ENCODE results near the gene NEK8. TPM values are rescaled to one million over a fixed set of nuclear protein-coding genes. Genes with fewer than 3 reads are reported as not detected.

Gene NEK8
- total RNA-seq, 2 experiments from 2014 or later: 4.8 to 5.6 TPM

GRCh38 chr17:28743243-28744103 is 14.9 kb downstream of the NEK8 start, which contains the start of gene TRAF4:
TRAF4 (plus strand) TSS chr17:28744011; CDS start chr17:28744113, 102 bp downstream.
- peak; percentile 90 for DNase-seq
- no peaks in the 10 kb centered on the region for H3K27me3 Mint-ChIP-seq
- peak within 1 kb of the TSS; percentile 92 for H3K4me3 Mint-ChIP-seq
- H3K9me3 Mint-ChIP-seq: peaks cover 4% of the 10 kb centered on the region
- H3K36me3 Mint-ChIP-seq: peaks cover 64% of the 10 kb centered on the region
- H3K4me1 Mint-ChIP-seq: peaks cover 38% of the 10 kb centered on the region
- H3K27ac Mint-ChIP-seq: peak within 1 kb of the TSS; percentile 92

- Mint-ChIP-seq H3K27ac (peak overlapping the region; percentile 92), H3K4me3 (peak overlapping the region; percentile 92), H3K36me3 (peaks cover 64% of the 10 kb centered on the region), H3K4me1 (peaks cover 40% of the 10 kb centered on the region), H3K9me3 (peaks cover 4% of the 10 kb centered on the region), H3K27me3 (no peaks in the 10 kb centered on the region)
- DNase-seq: peak; percentile 65
Measured at GRCh38 chr17:28744104-28744971, 15.8 kb downstream of the NEK8 start.

GRCh38 chr17:28744972-28745785 is 16.6 kb downstream of the NEK8 start:
- peaks cover 39% of the 10 kb centered on the region for H3K4me1 Mint-ChIP-seq
- no peaks in the 10 kb centered on the region for H3K27me3 Mint-ChIP-seq
- peak overlapping the region; percentile 92 for H3K4me3 Mint-ChIP-seq
- peaks cover 1% of the 10 kb centered on the region for H3K9me3 Mint-ChIP-seq
- peak; percentile 46 for DNase-seq
- peaks cover 58% of the 10 kb centered on the region for H3K36me3 Mint-ChIP-seq
- peak overlapping the region; percentile 92 for H3K27ac Mint-ChIP-seq

GRCh38 chr17:28745786-28746411 is 17.3 kb downstream of the NEK8 start:
- H3K36me3 Mint-ChIP-seq: peaks cover 58% of the 10 kb centered on the region
- H3K27ac Mint-ChIP-seq: peak overlapping the region; percentile 92
- peaks cover 1% of the 10 kb centered on the region for H3K9me3 Mint-ChIP-seq
- DNase-seq: no peak
- peaks cover 41% of the 10 kb centered on the region for H3K4me1 Mint-ChIP-seq
- H3K27me3 Mint-ChIP-seq: no peaks in the 10 kb centered on the region
- peak overlapping the region; percentile 92 for H3K4me3 Mint-ChIP-seq

GRCh38 chr17:28746611-28747050 is 18.0 kb downstream of the NEK8 start:
- H3K27ac Mint-ChIP-seq: peak overlapping the region; percentile 92
- peaks cover 36% of the 10 kb centered on the region for H3K4me1 Mint-ChIP-seq
- no peaks in the 10 kb centered on the region for H3K9me3 Mint-ChIP-seq
- no peaks in the 10 kb centered on the region for H3K27me3 Mint-ChIP-seq
- no peak for DNase-seq
- H3K4me3 Mint-ChIP-seq: peak overlapping the region; percentile 92
- H3K36me3 Mint-ChIP-seq: peaks cover 57% of the 10 kb centered on the region

GRCh38 chr17:28747051-28747691 is 18.6 kb downstream of the NEK8 start:
- Mint-ChIP-seq H3K9me3 (no peaks in the 10 kb centered on the region), H3K36me3 (peaks cover 55% of the 10 kb centered on the region), H3K4me1 (peaks cover 31% of the 10 kb centered on the region), H3K27me3 (no peaks in the 10 kb centered on the region), H3K27ac (peak overlapping the region; percentile 42), H3K4me3 (peak overlapping the region; percentile 92)
- no peak for DNase-seq

GRCh38 chr17:28747801-28748750 is 19.5 kb downstream of the NEK8 start:
- Mint-ChIP-seq H3K27me3 (no peaks in the 10 kb centered on the region), H3K27ac (peak overlapping the region; percentile 73), H3K4me1 (peaks cover 31% of the 10 kb centered on the region), H3K4me3 (no peak overlapping the region), H3K9me3 (no peaks in the 10 kb centered on the region), H3K36me3 (peaks cover 55% of the 10 kb centered on the region)
- DNase-seq: no peak

GRCh38 chr17:28748852-28749515 is 20.4 kb downstream of the NEK8 start:
- Mint-ChIP-seq H3K9me3 (no peaks in the 10 kb centered on the region), H3K36me3 (peaks cover 55% of the 10 kb centered on the region), H3K27me3 (no peaks in the 10 kb centered on the region), H3K4me1 (peaks cover 31% of the 10 kb centered on the region), H3K4me3 (peak overlapping the region; percentile 22), H3K27ac (peak overlapping the region; percentile 73)
- DNase-seq: no peak

GRCh38 chr17:28749516-28750177 is 21.1 kb downstream of the NEK8 start:
- peaks cover 52% of the 10 kb centered on the region for H3K36me3 Mint-ChIP-seq
- peaks cover 31% of the 10 kb centered on the region for H3K4me1 Mint-ChIP-seq
- DNase-seq: no peak
- peak overlapping the region; percentile 34 for H3K4me3 Mint-ChIP-seq
- H3K9me3 Mint-ChIP-seq: no peaks in the 10 kb centered on the region
- peak overlapping the region; percentile 48 for H3K27ac Mint-ChIP-seq
- H3K27me3 Mint-ChIP-seq: no peaks in the 10 kb centered on the region

GRCh38 chr17:28750178-28751047 is 21.8 kb downstream of the NEK8 start:
- Mint-ChIP-seq H3K36me3 (peaks cover 45% of the 10 kb centered on the region), H3K9me3 (no peaks in the 10 kb centered on the region), H3K4me1 (peaks cover 31% of the 10 kb centered on the region), H3K27me3 (no peaks in the 10 kb centered on the region), H3K27ac (peak overlapping the region; percentile 48), H3K4me3 (peak overlapping the region; percentile 34)
- DNase-seq: peak; percentile 89

GRCh38 chr17:28751600-28752366 is 23.2 kb downstream of the NEK8 start:
- no peak for DNase-seq
- H3K4me3 Mint-ChIP-seq: no peak overlapping the region
- peaks cover 33% of the 10 kb centered on the region for H3K36me3 Mint-ChIP-seq
- peaks cover 24% of the 10 kb centered on the region for H3K4me1 Mint-ChIP-seq
- no peaks in the 10 kb centered on the region for H3K9me3 Mint-ChIP-seq
- no peaks in the 10 kb centered on the region for H3K27me3 Mint-ChIP-seq
- H3K27ac Mint-ChIP-seq: no peak overlapping the region

Measured in activated naive CD8-positive, alpha-beta T cell treated with anti-CD3 and anti-CD28 coated beads for 36 hours (primary cell).